HL-60 (cell line): ENCODE measurements around the gene OR8B8.

Experiments used
- GABPA ChIP-seq: IDR thresholded peaks from 2 replicates; pipeline ENCODE4 v1.6.1; 2012; ENCODE audit warnings: low read depth
- POLR2AphosphoS5 ChIP-seq: IDR thresholded peaks from 2 replicates; pipeline ENCODE4 v1.6.1; 2012; ENCODE audit warnings: low read depth

- TF ChIP-seq POLR2AphosphoS5, result no peak
- TF ChIP-seq GABPA, result no peak
Measured at GRCh38 chr11:124482362-124483147, 37.1 kb upstream of the OR8B8 start.
